GM13977 (cell line): ENCODE results near the gene PRCC.
A peak's percentile ranks its signal among the peaks of the same experiment; 100 is the strongest.

ENCODE experiments used
- DNase-seq: peaks from one replicate; pipeline ENCODE4 v3.0.0; 2012; ENCODE audit warnings: low spot score
- CTCF ChIP-seq: IDR thresholded peaks from 2 replicates; pipeline ENCODE4 v1.5.1; 2012; ENCODE audit warnings: mild to moderate bottlenecking, control low read depth; ENCODE audit not compliant: insufficient read depth; ENCODE audit errors: extremely low read depth, missing control alignments
- in situ Hi-C: fragments of 300-500 bp; cut with MboI; formaldehyde crosslinking; loops from one replicate; pipeline ENCODE4 v1.12.0; 2022; ENCODE audit warnings: low sequenced_read_pairs, low pct_unique_long_range_greater_than_20kb, mixed read lengths, inconsistent platforms; ENCODE audit not compliant: unreplicated experiment

The PRCC gene

GRCh38 chr1:156809711-156810366 is 42.5 kb downstream of the PRCC start:
- no peak for TF ChIP-seq CTCF
- DNase-seq = no peak
- in situ Hi-C loops = no loop called here

GRCh38 chr1:156811168-156811567 is 43.8 kb downstream of the PRCC start:
- no peak for TF ChIP-seq CTCF
- in situ Hi-C loops = no loop called here
- DNase-seq = no peak

GRCh38 chr1:156812293-156812990 is 45.1 kb downstream of the PRCC start:
- DNase-seq = no peak
- TF ChIP-seq CTCF = no peak
- in situ Hi-C loops = no loop called here

GRCh38 chr1:156813298-156813697 is 46.0 kb downstream of the PRCC start:
- TF ChIP-seq CTCF = no peak
- in situ Hi-C loops = no loop called here
- no peak for DNase-seq

GRCh38 chr1:156813750-156814570 is 46.6 kb downstream of the PRCC start:
- in situ Hi-C loops = no loop called here
- TF ChIP-seq CTCF = peak; percentile 62
- DNase-seq = peak; percentile 65

- in situ Hi-C loops = no loop called here
- no peak for TF ChIP-seq CTCF
- no peak for DNase-seq
Observed at GRCh38 chr1:156814571-156815260, 47.4 kb downstream of the PRCC start.
